Endodermal cell (in vitro differentiated cells): Measurements from ENCODE around the gene NLGN1. TPM values are rescaled to one million over a fixed set of nuclear protein-coding genes. Genes with fewer than 3 reads are reported as not detected.

Experiments
- DNase-seq: peaks from one replicate; pipeline ENCODE4 v3.0.0-alpha.2; 2017
- H3K27ac ChIP-seq: 2 replicates; pipeline ENCODE4 v1.5.1; 2013; ENCODE audit warnings: mild to moderate bottlenecking, low read depth, low read length, moderate library complexity
- H3K27me3 ChIP-seq: 2 replicates; pipeline ENCODE4 v1.6.1; 2013; ENCODE audit warnings: mild to moderate bottlenecking, low read length, moderate library complexity; ENCODE audit not compliant: insufficient read depth, control insufficient read depth, poor library complexity, severe bottlenecking
- H3K36me3 ChIP-seq: 2 replicates; pipeline ENCODE4 v1.7.0; 2013; ENCODE audit warnings: mild to moderate bottlenecking, low read length, moderate library complexity; ENCODE audit not compliant: control insufficient read depth, insufficient read depth
- H3K4me1 ChIP-seq: one replicate; pipeline ENCODE4 v1.7.0; 2013; ENCODE audit warnings: low read length; ENCODE audit not compliant: control insufficient read depth, insufficient read depth
- H3K4me3 ChIP-seq: 2 replicates; pipeline ENCODE4 v1.5.1; 2013; ENCODE audit warnings: mild to moderate bottlenecking, low read length, moderate library complexity
- H3K9ac ChIP-seq: 2 replicates; pipeline ENCODE4 v1.6.1; 2013; ENCODE audit warnings: mild to moderate bottlenecking, low read length, moderate library complexity; ENCODE audit not compliant: poor library complexity, severe bottlenecking; ENCODE audit errors: extremely low read depth
- H3K9me3 ChIP-seq: 2 replicates; pipeline ENCODE4 v1.6.1; 2013; ENCODE audit warnings: mild to moderate bottlenecking, low read length, moderate library complexity; ENCODE audit not compliant: control insufficient read depth
- H3K27ac Mint-ChIP-seq: 2 replicates; pipeline ENCODE4 v1.8.0; 2020; ENCODE audit warnings: mixed read lengths
- H3K27me3 Mint-ChIP-seq: 2 replicates; pipeline ENCODE4 v1.8.0; 2021; ENCODE audit warnings: mild to moderate bottlenecking, mixed read lengths; ENCODE audit not compliant: insufficient read depth
- H3K36me3 Mint-ChIP-seq: 2 replicates; pipeline ENCODE4 v1.8.0; 2020; ENCODE audit warnings: low read depth, mixed read lengths
- H3K4me1 Mint-ChIP-seq: 2 replicates; pipeline ENCODE4 v1.8.0; 2020; ENCODE audit warnings: mixed read lengths
- H3K4me3 Mint-ChIP-seq: 2 replicates; pipeline ENCODE4 v1.8.0; 2020; ENCODE audit warnings: mild to moderate bottlenecking, moderate library complexity, mixed read lengths
- H3K9me3 Mint-ChIP-seq: 2 replicates; pipeline ENCODE4 v1.8.0; 2020; ENCODE audit warnings: mild to moderate bottlenecking, mixed read lengths
- WGBS, 2 experiments: methylation state at CpG; one replicate each; pipeline versions ENCODE4 v1.1.5 to v1.1.7; 2013; ENCODE audit warnings: missing lambda C conversion rate in 2 of 2, mixed read lengths in 1 of 2; ENCODE audit not compliant: insufficient coverage in 1 of 2, insufficient read length in 1 of 2; 5-methylcytosine and 5-hydroxymethylcytosine counted together
- total RNA-seq, 2 donors: library from RNA; stranded (reverse); fragmentation: NEBNext Ultra II Directional in 1 of 2; extraction: Animal tissue kit (Norgen Biotek cat#: 25700) in 1 of 2; gene quantifications; 2 replicates in 1 of 2; 3 replicates in 1 of 2; pipeline ENCODE4 v1.2.1, GENCODE V29; 2021
- TF ChIP-seq, protein P1 (sequence below): fragments of 200-600 bp; sonication (generic); conservative IDR thresholded peaks from 2 replicates; pipeline ENCODE4 v1.5.0; 2021; ENCODE audit warnings: antibody characterized with exemption, mild to moderate bottlenecking

NLGN1 gene
- total RNA-seq, 2 donors from 2014 or later, result 3.4 to 14.3 TPM

DNA sequence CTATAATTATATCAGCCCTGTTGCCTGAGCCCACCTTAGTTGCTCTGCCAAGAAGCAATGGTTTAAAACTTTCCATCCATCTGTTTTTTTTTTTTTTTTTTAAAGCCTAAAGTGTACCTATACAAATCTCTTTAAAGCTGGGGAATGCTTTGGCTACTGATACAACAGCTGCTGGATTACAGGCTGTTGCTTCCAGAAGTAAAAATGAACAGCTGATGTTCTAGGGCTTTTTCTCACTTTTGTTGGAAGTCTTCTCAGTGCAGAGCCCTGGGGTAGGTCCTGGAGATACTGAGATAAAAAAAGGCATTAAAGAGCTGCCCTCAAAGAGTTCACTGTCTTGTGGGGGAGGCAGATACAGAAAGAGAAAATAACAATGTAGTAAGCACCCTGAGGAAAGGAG is 218.1 kb downstream of the NLGN1 start:
- TF ChIP-seq, protein P1, sequence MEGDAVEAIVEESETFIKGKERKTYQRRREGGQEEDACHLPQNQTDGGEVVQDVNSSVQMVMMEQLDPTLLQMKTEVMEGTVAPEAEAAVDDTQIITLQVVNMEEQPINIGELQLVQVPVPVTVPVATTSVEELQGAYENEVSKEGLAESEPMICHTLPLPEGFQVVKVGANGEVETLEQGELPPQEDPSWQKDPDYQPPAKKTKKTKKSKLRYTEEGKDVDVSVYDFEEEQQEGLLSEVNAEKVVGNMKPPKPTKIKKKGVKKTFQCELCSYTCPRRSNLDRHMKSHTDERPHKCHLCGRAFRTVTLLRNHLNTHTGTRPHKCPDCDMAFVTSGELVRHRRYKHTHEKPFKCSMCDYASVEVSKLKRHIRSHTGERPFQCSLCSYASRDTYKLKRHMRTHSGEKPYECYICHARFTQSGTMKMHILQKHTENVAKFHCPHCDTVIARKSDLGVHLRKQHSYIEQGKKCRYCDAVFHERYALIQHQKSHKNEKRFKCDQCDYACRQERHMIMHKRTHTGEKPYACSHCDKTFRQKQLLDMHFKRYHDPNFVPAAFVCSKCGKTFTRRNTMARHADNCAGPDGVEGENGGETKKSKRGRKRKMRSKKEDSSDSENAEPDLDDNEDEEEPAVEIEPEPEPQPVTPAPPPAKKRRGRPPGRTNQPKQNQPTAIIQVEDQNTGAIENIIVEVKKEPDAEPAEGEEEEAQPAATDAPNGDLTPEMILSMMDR, result no peak
- H3K27ac Mint-ChIP-seq, result no peak overlapping the region
- no peak for DNase-seq

DNA sequence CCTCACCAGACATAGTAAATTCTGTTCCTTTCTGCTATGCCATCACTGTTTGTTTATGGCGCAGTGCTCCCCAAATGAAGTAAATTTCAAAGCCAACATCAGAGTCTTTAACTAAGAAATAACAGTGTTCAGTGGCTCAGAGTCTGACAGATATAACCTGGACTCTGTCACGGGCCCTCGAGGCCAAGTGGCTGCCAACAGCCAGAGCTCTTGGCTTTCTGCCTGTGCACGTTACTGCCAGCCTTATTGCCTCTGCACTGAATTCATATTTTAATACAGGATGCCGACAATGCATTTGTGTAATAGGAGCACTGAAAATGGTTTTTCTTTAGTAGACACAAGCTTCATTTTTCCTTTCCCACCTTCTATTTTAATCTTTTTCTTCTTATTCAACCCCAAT is 219.9 kb downstream of the NLGN1 start:
- no peaks in the 10 kb centered on the region for H3K9me3 ChIP-seq
- Mint-ChIP-seq H3K9me3 (no peaks in the 10 kb centered on the region), H3K36me3 (no peaks in the 10 kb centered on the region), H3K27me3 (no peaks in the 10 kb centered on the region), H3K27ac (no peak overlapping the region), H3K4me1 (peaks cover 8% of the 10 kb centered on the region), H3K4me3 (no peak overlapping the region)
- H3K4me3 ChIP-seq, result no peak overlapping the region
- H3K27ac ChIP-seq, result no peak overlapping the region
- WGBS, 2 experiments, result 83 to 91% methylated on average over 1 to 5 of the region's 5 CpGs
- TF ChIP-seq, protein P1, result no peak
- no peak for DNase-seq
- H3K27me3 ChIP-seq, result no peaks in the 10 kb centered on the region
- H3K36me3 ChIP-seq, result no peaks in the 10 kb centered on the region
- no peaks in the 10 kb centered on the region for H3K4me1 ChIP-seq
- H3K9ac ChIP-seq, result no peak overlapping the region

More for the DNA sequence above, 218.1 kb downstream of the NLGN1 start:
- Histone ChIP-seq H3K27me3 (no peaks in the 10 kb centered on the region), H3K4me3 (no peak overlapping the region), H3K27ac (no peak overlapping the region), H3K36me3 (no peaks in the 10 kb centered on the region), H3K4me1 (no peaks in the 10 kb centered on the region), H3K9ac (no peak overlapping the region), H3K9me3 (no peaks in the 10 kb centered on the region)
- Mint-ChIP-seq H3K4me3 (no peak overlapping the region), H3K9me3 (no peaks in the 10 kb centered on the region), H3K27me3 (no peaks in the 10 kb centered on the region), H3K36me3 (no peaks in the 10 kb centered on the region), H3K4me1 (peaks cover 11% of the 10 kb centered on the region)

DNA sequence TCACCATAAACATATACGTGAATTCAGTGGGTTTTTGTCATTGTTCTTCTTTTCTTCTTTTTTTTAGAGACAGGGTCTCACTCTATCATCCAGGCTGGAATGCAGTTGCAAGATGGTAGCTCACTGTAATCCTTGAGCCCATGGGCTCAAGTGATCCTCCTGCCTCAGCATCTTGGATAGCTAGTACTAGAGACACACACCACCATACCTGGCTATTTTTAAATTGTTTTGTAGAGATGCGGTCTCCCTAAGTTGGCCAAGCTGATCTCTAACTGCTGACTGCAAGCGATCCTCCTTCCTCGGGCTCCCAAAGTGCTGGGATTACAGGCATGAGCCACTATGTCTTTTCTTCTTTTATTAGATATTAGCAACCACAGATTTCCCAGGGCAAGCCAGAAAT is 220.6 kb downstream of the NLGN1 start:
- Mint-ChIP-seq H3K36me3 (no peaks in the 10 kb centered on the region), H3K4me1 (peaks cover 3% of the 10 kb centered on the region), H3K27ac (no peak overlapping the region), H3K27me3 (no peaks in the 10 kb centered on the region), H3K9me3 (no peaks in the 10 kb centered on the region), H3K4me3 (no peak overlapping the region)
- Histone ChIP-seq H3K36me3 (no peaks in the 10 kb centered on the region), H3K9me3 (no peaks in the 10 kb centered on the region), H3K27me3 (no peaks in the 10 kb centered on the region), H3K9ac (no peak overlapping the region), H3K27ac (no peak overlapping the region), H3K4me1 (no peaks in the 10 kb centered on the region), H3K4me3 (no peak overlapping the region)
- TF ChIP-seq, protein P1, result no peak
- WGBS, 2 experiments, result 89 to 92% methylated on average over 3 to 4 of the region's 4 CpGs
- no peak for DNase-seq
